SK-N-SH treated with all-trans-retinoic acid at 6 μM for 48 hours (cell line): ENCODE data around the gene ERN2.
"Not testable (repeated sequence)": the region's sequence is repeated elsewhere in the genome, so short reads cannot be mapped to it uniquely, and the experiment has no call there.

ENCODE experiments used
- ATAC-seq: fragments of 200-7000 bp; cut with Tn5 transposase; 3 replicates; pipeline ENCODE4 v1.9.1; 2020; ENCODE audit warnings: mild to moderate bottlenecking, moderate library complexity
- BACH2 ChIP-seq: fragments of 250-450 bp; sonication (Bioruptor Pico); IDR thresholded peaks from 2 replicates; pipeline ENCODE4 v1.9.0; 2021; ENCODE audit warnings: mild to moderate bottlenecking, borderline replicate concordance
- CSDC2 ChIP-seq: fragments of 250-450 bp; sonication (Bioruptor Pico); IDR thresholded peaks from 2 replicates; pipeline ENCODE4 v1.5.0; 2020; ENCODE audit warnings: mild to moderate bottlenecking, moderate library complexity
- ESRRG ChIP-seq: fragments of 250-450 bp; sonication (Bioruptor Pico); IDR thresholded peaks from 2 replicates; pipeline ENCODE4 v1.6.1; 2021; ENCODE audit warnings: mild to moderate bottlenecking
- GLIS3 ChIP-seq: fragments of 250-450 bp; sonication (Bioruptor Pico); IDR thresholded peaks from 2 replicates; pipeline ENCODE4 v1.5.0; 2020; ENCODE audit warnings: mild to moderate bottlenecking, moderate library complexity
- OSR1 ChIP-seq: fragments of 250-450 bp; sonication (Bioruptor Pico); IDR thresholded peaks from 2 replicates; pipeline ENCODE4 v1.8.0; 2022; ENCODE audit warnings: moderate library complexity, mild to moderate bottlenecking, inconsistent platforms
- PPARA ChIP-seq: fragments of 250-450 bp; sonication (Bioruptor Pico); IDR thresholded peaks from 2 replicates; pipeline ENCODE4 v1.5.0; 2020; ENCODE audit warnings: mild to moderate bottlenecking, borderline replicate concordance
- RARB ChIP-seq: fragments of 250-450 bp; sonication (Bioruptor Pico); IDR thresholded peaks from 2 replicates; pipeline ENCODE4 v1.8.0; 2021; ENCODE audit warnings: mild to moderate bottlenecking, moderate library complexity
- SNAI2 ChIP-seq: fragments of 250-450 bp; sonication (Bioruptor Pico); IDR thresholded peaks from 2 replicates; pipeline ENCODE4 v1.5.0; 2020; ENCODE audit warnings: mild to moderate bottlenecking, moderate library complexity
- TCF4 ChIP-seq: fragments of 250-450 bp; sonication (Bioruptor Pico); IDR thresholded peaks from 2 replicates; pipeline ENCODE4 v1.8.0; 2021; ENCODE audit warnings: mild to moderate bottlenecking, moderate library complexity, borderline replicate concordance
- TOX ChIP-seq: fragments of 250-450 bp; sonication (Bioruptor Pico); IDR thresholded peaks from 2 replicates; pipeline ENCODE4 v1.8.0; 2021; ENCODE audit warnings: mild to moderate bottlenecking, moderate library complexity, borderline replicate concordance
- ZC3H10 ChIP-seq: fragments of 250-450 bp; sonication (Bioruptor Pico); IDR thresholded peaks from 2 replicates; pipeline ENCODE4 v1.5.1; 2021; ENCODE audit warnings: mild to moderate bottlenecking, moderate library complexity
- ZFP3 ChIP-seq: fragments of 250-450 bp; sonication (Bioruptor Pico); IDR thresholded peaks from 2 replicates; pipeline ENCODE4 v1.5.0; 2020; ENCODE audit warnings: mild to moderate bottlenecking, moderate library complexity
- ZNF8 ChIP-seq: fragments of 450-650 bp; formaldehyde crosslinking; IDR thresholded peaks from 2 replicates; pipeline ENCODE4 v1.5.0; 2020; ENCODE audit warnings: mild to moderate bottlenecking, moderate library complexity
- TF ChIP-seq, protein P1 (sequence below): fragments of 250-450 bp; sonication (Bioruptor Pico); IDR thresholded peaks from 2 replicates; pipeline ENCODE4 v1.8.0; 2021; ENCODE audit warnings: low read depth, mild to moderate bottlenecking, moderate library complexity, borderline replicate concordance
- TF ChIP-seq, protein P2 (sequence below): fragments of 250-450 bp; sonication (Bioruptor Pico); IDR thresholded peaks from 2 replicates; pipeline ENCODE4 v1.5.1; 2021; ENCODE audit warnings: mild to moderate bottlenecking, moderate library complexity
- TF ChIP-seq, protein P3 (sequence below): fragments of 250-450 bp; sonication (Bioruptor Pico); IDR thresholded peaks from 2 replicates; pipeline ENCODE4 v1.5.1; 2020; ENCODE audit warnings: low read depth, mild to moderate bottlenecking, moderate library complexity
- TF ChIP-seq, protein P4 (sequence below): fragments of 250-450 bp; sonication (Bioruptor Pico); IDR thresholded peaks from 2 replicates; pipeline ENCODE4 v1.5.0; 2020; ENCODE audit warnings: mild to moderate bottlenecking, moderate library complexity

Gene ERN2

DNA sequence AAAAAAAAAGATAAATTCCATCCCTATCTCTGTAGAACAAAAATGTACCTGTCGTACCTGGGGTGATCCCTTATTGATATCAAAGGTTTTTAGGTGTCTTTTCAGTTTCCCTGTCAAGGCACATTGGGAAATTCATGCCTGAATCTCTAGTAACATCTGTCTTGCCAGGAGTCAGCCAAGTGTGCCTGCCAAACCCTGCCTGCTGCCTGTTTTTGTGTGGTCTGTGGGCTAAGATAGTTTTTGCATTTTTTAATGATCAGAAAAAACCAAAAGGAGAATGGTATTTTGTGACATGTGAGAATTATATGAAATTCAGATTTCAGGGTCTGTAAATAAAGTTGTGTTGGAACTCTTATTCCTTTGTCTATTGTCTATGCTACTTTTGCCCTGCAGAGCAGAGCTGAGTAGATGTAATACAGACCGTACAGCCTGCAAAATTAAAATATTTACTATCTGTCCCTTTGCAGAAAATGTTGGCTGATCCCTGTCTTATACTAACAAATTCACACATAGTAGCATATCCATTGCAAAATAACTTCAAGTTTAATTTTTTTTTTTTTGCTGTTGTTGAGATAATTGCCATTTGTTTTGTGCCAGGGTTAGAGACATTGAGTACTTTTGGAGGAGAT, 28.8 kb upstream of the ERN2 start (continued):
- TF ChIP-seq, protein P1, sequence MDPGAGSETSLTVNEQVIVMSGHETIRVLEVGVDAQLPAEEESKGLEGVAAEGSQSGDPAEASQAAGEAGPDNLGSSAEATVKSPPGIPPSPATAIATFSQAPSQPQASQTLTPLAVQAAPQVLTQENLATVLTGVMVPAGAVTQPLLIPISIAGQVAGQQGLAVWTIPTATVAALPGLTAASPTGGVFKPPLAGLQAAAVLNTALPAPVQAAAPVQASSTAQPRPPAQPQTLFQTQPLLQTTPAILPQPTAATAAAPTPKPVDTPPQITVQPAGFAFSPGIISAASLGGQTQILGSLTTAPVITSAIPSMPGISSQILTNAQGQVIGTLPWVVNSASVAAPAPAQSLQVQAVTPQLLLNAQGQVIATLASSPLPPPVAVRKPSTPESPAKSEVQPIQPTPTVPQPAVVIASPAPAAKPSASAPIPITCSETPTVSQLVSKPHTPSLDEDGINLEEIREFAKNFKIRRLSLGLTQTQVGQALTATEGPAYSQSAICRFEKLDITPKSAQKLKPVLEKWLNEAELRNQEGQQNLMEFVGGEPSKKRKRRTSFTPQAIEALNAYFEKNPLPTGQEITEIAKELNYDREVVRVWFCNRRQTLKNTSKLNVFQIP (CRISPR knock-in tag), result no peak

DNA sequence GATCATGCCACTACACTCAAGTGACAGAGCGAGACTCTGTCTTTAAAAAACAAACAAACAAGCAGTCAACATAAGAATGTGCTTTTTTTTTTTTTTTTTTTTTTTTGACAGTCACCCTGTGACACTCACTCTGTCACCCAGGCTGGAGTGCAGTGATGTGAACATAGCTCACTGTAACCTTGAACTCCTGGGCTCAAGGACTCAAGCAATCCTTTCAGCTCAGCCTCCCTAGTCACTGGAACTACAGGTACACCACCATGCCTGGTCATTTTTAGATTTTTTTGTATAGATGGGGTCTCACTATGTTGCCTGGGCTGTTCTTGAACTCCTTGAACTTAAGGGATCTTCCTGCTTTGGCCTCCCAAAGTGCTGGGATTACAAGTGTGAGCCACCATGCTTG, 26.5 kb upstream of the ERN2 start:
- ATAC-seq, result no peak
- TF ChIP-seq GLIS3 (CRISPR knock-in tag), result no peak
- TF ChIP-seq, protein P2, sequence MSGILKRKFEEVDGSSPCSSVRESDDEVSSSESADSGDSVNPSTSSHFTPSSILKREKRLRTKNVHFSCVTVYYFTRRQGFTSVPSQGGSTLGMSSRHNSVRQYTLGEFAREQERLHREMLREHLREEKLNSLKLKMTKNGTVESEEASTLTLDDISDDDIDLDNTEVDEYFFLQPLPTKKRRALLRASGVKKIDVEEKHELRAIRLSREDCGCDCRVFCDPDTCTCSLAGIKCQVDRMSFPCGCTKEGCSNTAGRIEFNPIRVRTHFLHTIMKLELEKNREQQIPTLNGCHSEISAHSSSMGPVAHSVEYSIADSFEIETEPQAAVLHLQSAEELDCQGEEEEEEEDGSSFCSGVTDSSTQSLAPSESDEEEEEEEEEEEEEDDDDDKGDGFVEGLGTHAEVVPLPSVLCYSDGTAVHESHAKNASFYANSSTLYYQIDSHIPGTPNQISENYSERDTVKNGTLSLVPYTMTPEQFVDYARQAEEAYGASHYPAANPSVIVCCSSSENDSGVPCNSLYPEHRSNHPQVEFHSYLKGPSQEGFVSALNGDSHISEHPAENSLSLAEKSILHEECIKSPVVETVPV (CRISPR knock-in tag), result no peak
- TF ChIP-seq, protein P1 (CRISPR knock-in tag), result no peak
- TF ChIP-seq ZC3H10 (CRISPR knock-in tag), result no peak
- TF ChIP-seq TOX (CRISPR knock-in tag), result no peak
- TF ChIP-seq, protein P3, sequence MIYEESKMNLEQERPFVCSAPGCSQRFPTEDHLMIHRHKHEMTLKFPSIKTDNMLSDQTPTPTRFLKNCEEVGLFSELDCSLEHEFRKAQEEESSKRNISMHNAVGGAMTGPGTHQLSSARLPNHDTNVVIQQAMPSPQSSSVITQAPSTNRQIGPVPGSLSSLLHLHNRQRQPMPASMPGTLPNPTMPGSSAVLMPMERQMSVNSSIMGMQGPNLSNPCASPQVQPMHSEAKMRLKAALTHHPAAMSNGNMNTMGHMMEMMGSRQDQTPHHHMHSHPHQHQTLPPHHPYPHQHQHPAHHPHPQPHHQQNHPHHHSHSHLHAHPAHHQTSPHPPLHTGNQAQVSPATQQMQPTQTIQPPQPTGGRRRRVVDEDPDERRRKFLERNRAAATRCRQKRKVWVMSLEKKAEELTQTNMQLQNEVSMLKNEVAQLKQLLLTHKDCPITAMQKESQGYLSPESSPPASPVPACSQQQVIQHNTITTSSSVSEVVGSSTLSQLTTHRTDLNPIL (CRISPR knock-in tag), result no peak
- TF ChIP-seq SNAI2 (CRISPR knock-in tag), result no peak
- TF ChIP-seq BACH2 (CRISPR knock-in tag), result no peak
- TF ChIP-seq, all 23 proteins: peak for 0

DNA sequence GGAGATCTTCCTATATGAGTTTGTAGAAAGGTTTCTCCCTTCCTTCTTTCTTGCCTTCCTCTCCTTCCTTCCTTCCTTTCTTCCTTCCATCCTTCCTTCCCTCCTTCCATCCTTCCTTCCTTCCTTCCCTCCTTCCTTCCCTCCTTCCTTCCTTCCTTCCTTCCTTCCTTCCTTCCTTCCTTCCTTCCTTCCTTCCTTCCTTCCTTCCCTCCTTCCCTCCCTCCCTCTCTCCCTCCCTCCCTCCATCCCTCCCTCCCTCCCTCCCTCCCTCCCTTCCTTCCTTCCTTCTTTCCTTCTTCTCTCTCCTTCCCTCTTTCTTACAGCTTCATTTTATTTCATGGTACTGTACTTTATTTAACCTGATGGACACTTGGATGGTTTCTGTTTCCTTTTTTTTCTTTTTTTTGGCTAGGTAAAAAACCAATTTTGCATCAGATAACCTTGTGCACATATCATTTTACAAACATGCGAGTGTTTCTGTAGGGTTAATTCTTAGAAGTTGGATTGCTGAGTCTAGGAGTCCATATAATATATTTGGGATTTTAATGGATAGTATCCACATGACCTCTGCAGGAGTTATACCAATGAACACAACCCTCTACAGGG, 24.5 kb upstream of the ERN2 start:
- ATAC-seq, result not testable (repeated sequence)

DNA sequence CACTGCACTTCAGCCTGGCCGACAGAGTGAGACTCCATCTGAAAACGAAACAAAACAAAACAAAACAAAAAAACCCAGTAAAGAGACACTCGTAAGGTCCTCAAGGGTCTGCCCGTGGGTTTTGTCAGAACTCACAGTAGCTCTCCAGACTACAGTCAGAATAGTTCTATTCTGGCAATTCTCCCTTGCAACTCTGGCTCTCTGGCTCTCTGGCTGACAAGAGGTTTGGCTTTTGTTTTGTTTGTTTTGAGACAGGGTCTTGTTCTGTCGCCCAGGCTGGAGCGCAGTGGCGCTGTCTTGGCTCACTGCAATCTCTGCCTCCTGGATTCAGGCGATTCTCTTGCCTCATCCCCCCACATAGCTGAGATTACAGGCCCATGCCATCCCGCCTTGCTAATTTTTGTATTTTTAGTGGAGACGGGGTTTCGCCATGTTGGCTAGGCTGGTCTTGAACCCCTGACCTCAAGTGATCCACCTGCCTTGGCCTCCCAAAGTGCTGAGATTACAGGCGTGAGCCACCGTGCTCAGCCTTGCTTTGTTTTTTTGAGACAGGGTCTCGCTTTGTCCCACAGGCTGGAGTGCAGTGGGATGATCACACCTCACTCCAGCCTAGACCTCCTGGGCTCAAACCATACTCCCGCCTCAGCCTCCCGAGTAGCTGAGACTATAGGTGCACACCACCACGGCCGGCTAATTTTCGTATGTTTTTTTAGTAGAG, 21.3 kb upstream of the ERN2 start:
- ATAC-seq, result no peak
- no peak for TF ChIP-seq PPARA (CRISPR knock-in tag)
- no peak for TF ChIP-seq SNAI2 (CRISPR knock-in tag)
- no peak for TF ChIP-seq ZC3H10 (CRISPR knock-in tag)
- no peak for TF ChIP-seq OSR1
- TF ChIP-seq, protein P2 (CRISPR knock-in tag), result no peak
- no peak for TF ChIP-seq TCF4 (CRISPR knock-in tag)
- TF ChIP-seq, protein P1 (CRISPR knock-in tag), result no peak
- TF ChIP-seq, protein P4, sequence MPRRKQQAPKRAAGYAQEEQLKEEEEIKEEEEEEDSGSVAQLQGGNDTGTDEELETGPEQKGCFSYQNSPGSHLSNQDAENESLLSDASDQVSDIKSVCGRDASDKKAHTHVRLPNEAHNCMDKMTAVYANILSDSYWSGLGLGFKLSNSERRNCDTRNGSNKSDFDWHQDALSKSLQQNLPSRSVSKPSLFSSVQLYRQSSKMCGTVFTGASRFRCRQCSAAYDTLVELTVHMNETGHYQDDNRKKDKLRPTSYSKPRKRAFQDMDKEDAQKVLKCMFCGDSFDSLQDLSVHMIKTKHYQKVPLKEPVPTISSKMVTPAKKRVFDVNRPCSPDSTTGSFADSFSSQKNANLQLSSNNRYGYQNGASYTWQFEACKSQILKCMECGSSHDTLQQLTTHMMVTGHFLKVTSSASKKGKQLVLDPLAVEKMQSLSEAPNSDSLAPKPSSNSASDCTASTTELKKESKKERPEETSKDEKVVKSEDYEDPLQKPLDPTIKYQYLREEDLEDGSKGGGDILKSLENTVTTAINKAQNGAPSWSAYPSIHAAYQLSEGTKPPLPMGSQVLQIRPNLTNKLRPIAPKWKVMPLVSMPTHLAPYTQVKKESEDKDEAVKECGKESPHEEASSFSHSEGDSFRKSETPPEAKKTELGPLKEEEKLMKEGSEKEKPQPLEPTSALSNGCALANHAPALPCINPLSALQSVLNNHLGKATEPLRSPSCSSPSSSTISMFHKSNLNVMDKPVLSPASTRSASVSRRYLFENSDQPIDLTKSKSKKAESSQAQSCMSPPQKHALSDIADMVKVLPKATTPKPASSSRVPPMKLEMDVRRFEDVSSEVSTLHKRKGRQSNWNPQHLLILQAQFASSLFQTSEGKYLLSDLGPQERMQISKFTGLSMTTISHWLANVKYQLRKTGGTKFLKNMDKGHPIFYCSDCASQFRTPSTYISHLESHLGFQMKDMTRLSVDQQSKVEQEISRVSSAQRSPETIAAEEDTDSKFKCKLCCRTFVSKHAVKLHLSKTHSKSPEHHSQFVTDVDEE (CRISPR knock-in tag), result no peak
- TF ChIP-seq ZFP3, result no peak
- no peak for TF ChIP-seq ESRRG (CRISPR knock-in tag)
- no peak for TF ChIP-seq RARB (CRISPR knock-in tag)
- no peak for TF ChIP-seq ZNF8 (CRISPR knock-in tag)
- TF ChIP-seq, protein P3 (CRISPR knock-in tag), result no peak
- no peak for TF ChIP-seq CSDC2 (CRISPR knock-in tag)
- TF ChIP-seq BACH2 (CRISPR knock-in tag), result no peak
- TF ChIP-seq, all 23 proteins: peak for 0
